Progenitor cell of endocrine pancreas (in vitro differentiated cells): ENCODE measurements around the gene PSAPL1. TPM values are rescaled to one million over a fixed set of nuclear protein-coding genes. Genes with fewer than 3 reads are reported as not detected.

Experiments
- DNase-seq: peaks from one replicate; pipeline ENCODE4 v3.0.0; 2021; ENCODE audit warnings: low spot score; ENCODE audit not compliant: unreplicated experiment
- H3K27ac Mint-ChIP-seq: 2 replicates; pipeline ENCODE4 v1.8.0; 2021; ENCODE audit warnings: mild to moderate bottlenecking, moderate library complexity, mixed read lengths
- H3K27me3 Mint-ChIP-seq: 2 replicates; pipeline ENCODE4 v1.8.0; 2021; ENCODE audit warnings: mixed read lengths
- H3K36me3 Mint-ChIP-seq: 2 replicates; pipeline ENCODE4 v1.8.0; 2022; ENCODE audit warnings: mixed read lengths; ENCODE audit not compliant: insufficient read depth
- H3K4me1 Mint-ChIP-seq: 2 replicates; pipeline ENCODE4 v1.8.0; 2021; ENCODE audit warnings: low read depth, mixed read lengths
- H3K4me3 Mint-ChIP-seq: 2 replicates; pipeline ENCODE4 v1.8.0; 2021; ENCODE audit warnings: low read depth, mild to moderate bottlenecking, moderate library complexity, mixed read lengths
- H3K9me3 Mint-ChIP-seq: 2 replicates; pipeline ENCODE4 v1.8.0; 2021; ENCODE audit warnings: low read depth, mixed read lengths
- CTCF ChIP-seq: fragments of 200-600 bp; sonication (generic); IDR thresholded peaks from one replicate; pipeline ENCODE4 v1.5.0; 2021; ENCODE audit warnings: antibody characterized with exemption, mild to moderate bottlenecking; ENCODE audit not compliant: unreplicated experiment
- total RNA-seq: library from RNA; stranded (reverse); gene quantifications from 2 replicates; pipeline ENCODE4 v1.2.1, GENCODE V29; 2021

Gene PSAPL1
- total RNA-seq, 1 donor from 2014 or later: 0.14 TPM

- Mint-ChIP-seq H3K36me3 (no peaks in the 10 kb centered on the region), H3K4me1 (peaks cover 4% of the 10 kb centered on the region), H3K9me3 (peaks cover 7% of the 10 kb centered on the region), H3K27ac (no peak overlapping the region), H3K27me3 (peaks cover 39% of the 10 kb centered on the region), H3K4me3 (no peak overlapping the region)
- TF ChIP-seq CTCF: no peak
- no peak for DNase-seq
Observed at GRCh38 chr4:7396186-7396910, 38.4 kb downstream of the PSAPL1 start.

- Mint-ChIP-seq H3K9me3 (peaks cover 3% of the 10 kb centered on the region), H3K36me3 (no peaks in the 10 kb centered on the region), H3K27ac (no peak overlapping the region), H3K4me3 (no peak overlapping the region), H3K4me1 (peaks cover 4% of the 10 kb centered on the region), H3K27me3 (peaks cover 33% of the 10 kb centered on the region)
- no peak for DNase-seq
- no peak for TF ChIP-seq CTCF
Observed at GRCh38 chr4:7395645-7396044, 39.1 kb downstream of the PSAPL1 start.

GRCh38 chr4:7394681-7395451 lies 39.9 kb downstream of the PSAPL1 start:
- no peaks in the 10 kb centered on the region for H3K36me3 Mint-ChIP-seq
- peaks cover 6% of the 10 kb centered on the region for H3K4me1 Mint-ChIP-seq
- no peak for DNase-seq
- no peak overlapping the region for H3K4me3 Mint-ChIP-seq
- peaks cover 34% of the 10 kb centered on the region for H3K27me3 Mint-ChIP-seq
- H3K9me3 Mint-ChIP-seq: no peaks in the 10 kb centered on the region
- peak overlapping the region; percentile 24 for H3K27ac Mint-ChIP-seq
- no peak for TF ChIP-seq CTCF

- Mint-ChIP-seq H3K27me3 (peaks cover 35% of the 10 kb centered on the region), H3K9me3 (no peaks in the 10 kb centered on the region), H3K4me3 (no peak overlapping the region), H3K4me1 (peaks cover 9% of the 10 kb centered on the region), H3K36me3 (no peaks in the 10 kb centered on the region), H3K27ac (no peak overlapping the region)
- TF ChIP-seq CTCF: no peak
- no peak for DNase-seq
Observed at GRCh38 chr4:7393601-7394575, 40.8 kb downstream of the PSAPL1 start.
